ENCODE measurements around the gene FAM13B.

DNA sequence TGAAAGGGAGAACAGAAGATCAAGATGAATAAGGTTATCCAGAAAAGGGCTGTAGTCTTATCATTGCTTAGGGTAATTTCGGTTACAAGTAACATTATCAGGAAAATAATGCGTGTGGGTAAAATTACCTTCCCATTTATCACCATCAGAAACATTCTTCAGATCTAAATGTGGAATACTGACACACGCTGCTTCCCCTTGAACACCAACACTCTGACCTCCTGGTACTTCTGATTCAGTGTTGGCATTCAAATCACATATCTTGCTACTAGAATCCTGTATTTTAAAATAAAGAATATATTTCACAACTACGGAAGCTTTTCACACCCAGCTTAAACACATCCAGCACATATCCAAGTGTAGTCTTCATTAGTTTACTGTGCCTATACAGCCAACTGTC, 73.4 kb downstream of the FAM13B start:
- TF ChIP-seq FOXP2 (optimal IDR thresholded peaks at IDR 0.05; ENCODE audit: control extremely low read depth, extremely low read length, insufficient read depth) (no peak), POLR2AphosphoS5 (IDR thresholded peaks at IDR 0.05; ENCODE audit: borderline replicate concordance, low read depth, low read length) (no peak)
